ENCODE data around the gene HNF1A.

GRCh38 chr12:121026274-121027045 lies 48.1 kb downstream of the HNF1A start:
- TF ChIP-seq CTCF (IDR thresholded peaks at IDR 0.05): no peak
- TF ChIP-seq POLR2A (IDR thresholded peaks at IDR 0.05): no peak
